Measurements from ENCODE around the gene COQ4.

The COQ4 gene

GRCh38 chr9:128370752-128371629, 48.4 kb downstream of the COQ4 start, which contains the start of gene URM1:
TSS of gene URM1 (plus strand) at chr9:128371374. CDS start at chr9:128371381, 7 bp downstream.
- Histone ChIP-seq H3K4me1 (ENCODE audit: insufficient read depth, insufficient read length) (no peaks in the 10 kb centered on the region), H3K4me3 (ENCODE audit: insufficient read length, low read depth) (peak within 1 kb of the TSS; percentile 98), H3K9ac (ENCODE audit: insufficient read length, low read depth) (peak within 1 kb of the TSS; percentile 93), H3K36me3 (ENCODE audit: insufficient read depth, insufficient read length, low read length) (peaks cover 37% of the 10 kb centered on the region), H3K9me3 (ENCODE audit: insufficient read depth, low read length) (no peaks in the 10 kb centered on the region), H3K27me3 (ENCODE audit: insufficient read depth, insufficient read length) (peaks cover 19% of the 10 kb centered on the region)
- TF ChIP-seq YY1 (IDR thresholded peaks at IDR 0.05; ENCODE audit: insufficient read depth, insufficient read length) (peak; percentile 92), SUZ12 (IDR thresholded peaks at IDR 0.05; ENCODE audit: extremely low read depth, insufficient read depth, insufficient read length) (no peak), ZNF274 (IDR thresholded peaks at IDR 0.05; ENCODE audit: low read depth, low read length) (no peak)
- peak; percentile 89 for DNase-seq (ENCODE audit: low read depth, low spot score)

GRCh38 chr9:128371630-128372117, 49.0 kb downstream of the COQ4 start:
- Histone ChIP-seq H3K4me1 (ENCODE audit: insufficient read depth, insufficient read length) (no peaks in the 10 kb centered on the region), H3K27me3 (ENCODE audit: insufficient read depth, insufficient read length) (peaks cover 14% of the 10 kb centered on the region), H3K9ac (ENCODE audit: insufficient read length, low read depth) (peak overlapping the region; percentile 93), H3K4me3 (ENCODE audit: insufficient read length, low read depth) (peak overlapping the region; percentile 98), H3K36me3 (ENCODE audit: insufficient read depth, insufficient read length, low read length) (peaks cover 39% of the 10 kb centered on the region), H3K9me3 (ENCODE audit: insufficient read depth, low read length) (no peaks in the 10 kb centered on the region)
- TF ChIP-seq ZNF274 (IDR thresholded peaks at IDR 0.05; ENCODE audit: low read depth, low read length) (no peak), YY1 (IDR thresholded peaks at IDR 0.05; ENCODE audit: insufficient read depth, insufficient read length) (no peak), SUZ12 (IDR thresholded peaks at IDR 0.05; ENCODE audit: extremely low read depth, insufficient read depth, insufficient read length) (no peak)
- no peak for DNase-seq (ENCODE audit: low read depth, low spot score)

GRCh38 chr9:128372188-128372641, 49.6 kb downstream of the COQ4 start:
- H3K9ac ChIP-seq (ENCODE audit: insufficient read length, low read depth) = peak overlapping the region; percentile 93
- DNase-seq (ENCODE audit: low read depth, low spot score) = no peak

GRCh38 chr9:128372784-128373183, 50.1 kb downstream of the COQ4 start:
- H3K4me3 ChIP-seq (ENCODE audit: insufficient read length, low read depth) = no peak overlapping the region
- no peak for DNase-seq (ENCODE audit: low read depth, low spot score)
- TF ChIP-seq YY1 (IDR thresholded peaks at IDR 0.05; ENCODE audit: insufficient read depth, insufficient read length) = no peak
- no peak for TF ChIP-seq ZNF274 (IDR thresholded peaks at IDR 0.05; ENCODE audit: low read depth, low read length)
- TF ChIP-seq SUZ12 (IDR thresholded peaks at IDR 0.05; ENCODE audit: extremely low read depth, insufficient read depth, insufficient read length) = no peak

More at GRCh38 chr9:128372188-128372641, 49.6 kb downstream of the COQ4 start:
- peak overlapping the region; percentile 98 for H3K4me3 ChIP-seq (ENCODE audit: insufficient read length, low read depth)
- no peaks in the 10 kb centered on the region for H3K4me1 ChIP-seq (ENCODE audit: insufficient read depth, insufficient read length)
- H3K27me3 ChIP-seq (ENCODE audit: insufficient read depth, insufficient read length) = peaks cover 9% of the 10 kb centered on the region
- TF ChIP-seq SUZ12 (IDR thresholded peaks at IDR 0.05; ENCODE audit: extremely low read depth, insufficient read depth, insufficient read length) (no peak), YY1 (IDR thresholded peaks at IDR 0.05; ENCODE audit: insufficient read depth, insufficient read length) (no peak), ZNF274 (IDR thresholded peaks at IDR 0.05; ENCODE audit: low read depth, low read length) (no peak)
- peaks cover 43% of the 10 kb centered on the region for H3K36me3 ChIP-seq (ENCODE audit: insufficient read depth, insufficient read length, low read length)
- H3K9me3 ChIP-seq (ENCODE audit: insufficient read depth, low read length) = no peaks in the 10 kb centered on the region

GRCh38 chr9:128374221-128374675, 51.6 kb downstream of the COQ4 start:
- H3K4me1 ChIP-seq (ENCODE audit: insufficient read depth, insufficient read length) = no peaks in the 10 kb centered on the region
- H3K9ac ChIP-seq (ENCODE audit: insufficient read length, low read depth) = peak overlapping the region; percentile 5
- no peak overlapping the region for H3K4me3 ChIP-seq (ENCODE audit: insufficient read length, low read depth)
- DNase-seq (ENCODE audit: low read depth, low spot score) = no peak
- TF ChIP-seq SUZ12 (IDR thresholded peaks at IDR 0.05; ENCODE audit: extremely low read depth, insufficient read depth, insufficient read length) (no peak), ZNF274 (IDR thresholded peaks at IDR 0.05; ENCODE audit: low read depth, low read length) (no peak)
- H3K27me3 ChIP-seq (ENCODE audit: insufficient read depth, insufficient read length) = no peaks in the 10 kb centered on the region
- peaks cover 59% of the 10 kb centered on the region for H3K36me3 ChIP-seq (ENCODE audit: insufficient read depth, insufficient read length, low read length)
- H3K9me3 ChIP-seq (ENCODE audit: insufficient read depth, low read length) = no peaks in the 10 kb centered on the region

More at GRCh38 chr9:128372784-128373183, 50.1 kb downstream of the COQ4 start:
- Histone ChIP-seq H3K27me3 (ENCODE audit: insufficient read depth, insufficient read length) (peaks cover 5% of the 10 kb centered on the region), H3K9me3 (ENCODE audit: insufficient read depth, low read length) (no peaks in the 10 kb centered on the region), H3K4me1 (ENCODE audit: insufficient read depth, insufficient read length) (no peaks in the 10 kb centered on the region), H3K36me3 (ENCODE audit: insufficient read depth, insufficient read length, low read length) (peaks cover 47% of the 10 kb centered on the region), H3K9ac (ENCODE audit: insufficient read length, low read depth) (no peak overlapping the region)

- DNase-seq (ENCODE audit: low read depth, low spot score) = no peak
These were observed 53.2 kb downstream of the COQ4 start for GRCh38 chr9:128375865-128376264.

GRCh38 chr9:128382261-128382660, 59.6 kb downstream of the COQ4 start:
- H3K27me3 ChIP-seq (ENCODE audit: insufficient read depth, insufficient read length) = peaks cover 60% of the 10 kb centered on the region
- no peak overlapping the region for H3K4me3 ChIP-seq (ENCODE audit: insufficient read length, low read depth)
- H3K9me3 ChIP-seq (ENCODE audit: insufficient read depth, low read length) = no peaks in the 10 kb centered on the region
- DNase-seq (ENCODE audit: low read depth, low spot score) = no peak
- H3K9ac ChIP-seq (ENCODE audit: insufficient read length, low read depth) = peak overlapping the region; percentile 61
- H3K36me3 ChIP-seq (ENCODE audit: insufficient read depth, insufficient read length, low read length) = peaks cover 72% of the 10 kb centered on the region
- H3K4me1 ChIP-seq (ENCODE audit: insufficient read depth, insufficient read length) = peaks cover 37% of the 10 kb centered on the region
- TF ChIP-seq YY1 (IDR thresholded peaks at IDR 0.05; ENCODE audit: insufficient read depth, insufficient read length) (no peak), SUZ12 (IDR thresholded peaks at IDR 0.05; ENCODE audit: extremely low read depth, insufficient read depth, insufficient read length) (no peak), ZNF274 (IDR thresholded peaks at IDR 0.05; ENCODE audit: low read depth, low read length) (no peak)

More at GRCh38 chr9:128375865-128376264, 53.2 kb downstream of the COQ4 start:
- Histone ChIP-seq H3K9ac (ENCODE audit: insufficient read length, low read depth) (no peak overlapping the region), H3K36me3 (ENCODE audit: insufficient read depth, insufficient read length, low read length) (peaks cover 69% of the 10 kb centered on the region), H3K9me3 (ENCODE audit: insufficient read depth, low read length) (no peaks in the 10 kb centered on the region), H3K4me1 (ENCODE audit: insufficient read depth, insufficient read length) (no peaks in the 10 kb centered on the region), H3K27me3 (ENCODE audit: insufficient read depth, insufficient read length) (peaks cover 8% of the 10 kb centered on the region), H3K4me3 (ENCODE audit: insufficient read length, low read depth) (no peak overlapping the region)
- TF ChIP-seq ZNF274 (IDR thresholded peaks at IDR 0.05; ENCODE audit: low read depth, low read length) (no peak), SUZ12 (IDR thresholded peaks at IDR 0.05; ENCODE audit: extremely low read depth, insufficient read depth, insufficient read length) (no peak), YY1 (IDR thresholded peaks at IDR 0.05; ENCODE audit: insufficient read depth, insufficient read length) (no peak)
